GM18526 (cell line): Measurements from ENCODE around the gene RGMA.

Experiments
- POLR2A ChIP-seq: IDR thresholded peaks from 3 replicates; pipeline ENCODE4 v1.6.1; 2011; ENCODE audit not compliant: insufficient read length; ENCODE audit errors: extremely low read depth

Gene RGMA

DNA sequence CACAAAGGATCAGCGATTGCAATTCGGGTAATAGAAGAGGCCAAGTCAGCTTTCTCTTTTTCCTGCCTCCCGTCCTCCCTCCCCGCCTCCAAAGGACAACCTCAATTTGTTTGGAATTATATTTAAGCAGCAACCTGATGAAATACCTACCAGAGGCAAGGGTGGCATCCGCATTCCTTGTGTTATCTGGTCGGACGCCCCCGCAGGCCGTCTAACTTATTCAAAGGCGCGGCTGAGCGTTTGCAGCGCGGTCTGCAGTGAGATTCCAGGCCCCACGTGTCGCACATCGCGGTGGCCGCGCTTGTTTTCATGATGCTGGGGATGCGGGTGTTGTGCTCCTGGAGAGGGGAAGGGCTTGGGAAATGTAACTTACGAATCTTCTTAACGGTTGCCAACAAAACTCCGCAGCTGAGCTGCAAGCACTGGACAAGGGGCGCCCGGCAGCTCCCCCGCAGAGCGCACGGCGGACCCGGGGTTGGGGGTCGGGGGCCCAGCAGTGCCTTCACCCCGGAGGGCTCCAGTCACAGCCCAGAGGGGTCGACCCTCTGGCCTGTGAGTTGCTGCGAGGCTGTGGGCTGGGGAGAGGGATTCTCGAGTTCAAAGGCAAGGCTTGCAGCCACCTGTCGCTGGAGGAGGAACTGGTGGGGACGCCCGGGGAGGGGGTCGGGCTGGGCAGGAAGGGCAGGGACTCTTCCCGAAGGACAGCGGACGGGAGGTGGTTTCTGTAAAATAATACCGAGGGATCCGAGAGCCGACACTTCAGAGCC lies 20.5 kb upstream of the RGMA start:
- no peak for TF ChIP-seq POLR2A

DNA sequence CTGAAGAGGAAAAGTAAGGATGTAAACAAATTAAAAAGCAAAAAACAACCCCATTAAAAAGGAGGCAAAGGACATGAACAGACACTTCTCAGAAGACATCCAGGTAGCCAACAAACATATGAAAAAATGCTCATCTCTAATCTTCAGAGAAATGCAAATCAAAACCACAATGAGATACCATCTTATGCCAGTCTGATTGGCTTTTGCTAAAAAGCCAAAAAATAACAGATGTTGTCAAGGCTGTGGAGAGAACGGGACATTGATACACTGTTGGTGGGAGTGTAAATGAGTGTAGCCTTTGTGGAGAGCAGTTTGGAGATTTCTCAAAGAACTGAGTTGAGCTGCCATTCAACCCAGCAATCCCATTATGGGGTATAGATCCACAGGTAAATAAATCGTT lies 18.6 kb upstream of the RGMA start:
- no peak for TF ChIP-seq POLR2A

GRCh38 chr15:93105485-93105884 lies 16.5 kb upstream of the RGMA start:
- no peak for TF ChIP-seq POLR2A

DNA sequence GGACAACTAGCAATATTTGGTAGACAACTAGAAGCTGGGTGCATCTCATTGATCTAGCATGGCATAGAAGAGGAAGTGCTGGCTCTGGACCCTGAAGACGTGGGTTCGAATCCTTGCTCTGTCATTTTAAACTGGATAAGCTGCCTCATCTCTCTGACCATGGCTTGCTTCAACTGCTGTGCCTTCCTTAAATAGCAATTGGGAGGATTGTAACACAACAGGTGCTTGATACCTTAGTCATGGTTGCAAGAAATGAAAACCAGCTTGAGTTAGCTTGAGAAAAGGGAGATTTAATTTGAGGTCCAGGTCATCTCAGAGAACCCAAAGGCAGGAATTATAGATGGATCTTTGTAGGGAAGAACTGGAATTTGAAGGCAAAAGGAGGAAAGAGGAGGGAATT lies 14.8 kb upstream of the RGMA start:
- no peak for TF ChIP-seq POLR2A

DNA sequence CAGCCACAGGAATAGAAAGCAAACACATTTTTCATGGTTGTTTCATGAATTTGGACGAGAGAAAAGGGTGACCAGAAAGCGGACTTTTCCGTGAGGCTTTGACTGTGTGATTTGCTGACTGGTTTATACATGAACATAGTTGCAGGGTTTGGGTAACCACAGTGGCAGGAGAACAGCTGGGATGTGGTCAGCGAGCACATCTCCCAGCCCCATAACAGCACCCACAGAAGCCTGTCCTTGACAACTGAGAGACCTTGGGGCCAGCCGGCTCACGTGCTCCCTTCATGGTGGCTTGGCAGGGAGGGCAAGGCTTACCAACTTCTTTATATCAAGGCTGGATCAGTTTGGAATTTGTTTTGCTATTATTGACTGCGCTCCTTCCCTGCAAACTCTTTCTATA lies 13.2 kb upstream of the RGMA start:
- no peak for TF ChIP-seq POLR2A

GRCh38 chr15:93093765-93094164 lies 4.8 kb upstream of the RGMA start:
- no peak for TF ChIP-seq POLR2A

GRCh38 chr15:93091465-93091864 lies 2.5 kb upstream of the RGMA start:
- no peak for TF ChIP-seq POLR2A

GRCh38 chr15:93089727-93090305 lies 805 bp upstream of the RGMA start:
- TF ChIP-seq POLR2A, result no peak

DNA sequence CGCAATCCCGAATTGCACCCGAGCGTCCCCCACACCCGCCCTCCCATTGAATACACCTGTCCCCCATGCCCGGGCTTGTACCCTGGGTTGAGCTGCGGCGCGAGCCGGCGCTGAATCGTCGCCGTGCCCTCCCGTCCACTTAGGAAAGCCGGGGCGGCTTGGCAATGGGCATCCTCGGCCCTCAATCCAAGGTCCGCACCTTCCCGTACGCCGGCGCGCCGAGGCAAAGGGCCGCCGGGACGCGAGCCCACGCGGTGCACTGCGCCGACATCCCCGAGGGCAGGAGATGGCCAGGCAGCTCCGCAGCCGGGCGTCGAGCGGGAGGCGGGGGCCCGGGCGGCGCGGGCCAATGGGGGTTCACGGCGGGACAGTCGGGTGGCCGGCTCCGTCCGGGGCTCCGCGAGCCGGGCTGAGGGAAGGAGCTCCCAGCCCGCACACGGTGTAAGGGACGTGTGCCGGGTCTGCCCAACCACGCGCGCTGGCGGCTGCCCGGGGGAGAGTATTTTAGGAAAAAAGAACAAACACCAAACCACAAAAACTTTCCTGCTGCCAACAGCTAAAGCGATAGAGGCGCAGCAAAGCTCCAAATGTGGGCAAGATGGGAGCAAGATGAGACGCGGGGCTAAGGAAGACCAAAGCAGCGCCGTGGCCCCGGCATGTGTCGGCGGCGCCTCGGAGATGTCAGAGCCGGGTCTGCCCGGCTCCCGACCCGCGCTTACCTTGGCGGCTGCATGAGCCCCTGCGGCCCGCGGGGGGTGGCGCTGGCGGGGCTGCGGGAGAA lies 621 bp downstream of the RGMA start:
- no peak for TF ChIP-seq POLR2A

GRCh38 chr15:93087825-93088199 lies 1.2 kb downstream of the RGMA start:
- no peak for TF ChIP-seq POLR2A

DNA sequence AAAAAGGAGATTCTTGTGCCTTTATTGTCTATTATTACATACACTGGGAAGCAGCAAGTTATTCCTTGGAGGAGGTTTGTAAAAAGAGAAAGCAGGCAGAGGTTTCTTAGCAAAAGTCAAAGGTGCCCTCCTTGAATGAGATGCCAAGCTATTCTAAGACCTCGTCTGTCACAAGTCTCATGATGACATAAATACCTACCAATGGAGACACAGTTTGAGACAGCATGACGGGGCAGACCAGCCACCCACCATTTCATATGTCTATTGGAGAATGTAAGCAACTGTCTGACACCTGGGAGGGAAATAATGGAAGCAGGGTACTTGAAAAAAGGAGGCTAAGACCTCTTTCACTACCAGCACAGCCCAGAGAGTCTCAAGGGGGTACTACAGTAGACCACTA lies 2.2 kb downstream of the RGMA start:
- no peak for TF ChIP-seq POLR2A

GRCh38 chr15:93085692-93086091 lies 3.3 kb downstream of the RGMA start:
- TF ChIP-seq POLR2A, result no peak

GRCh38 chr15:93082861-93083260 lies 6.2 kb downstream of the RGMA start:
- no peak for TF ChIP-seq POLR2A

GRCh38 chr15:93081399-93081798 lies 7.6 kb downstream of the RGMA start:
- no peak for TF ChIP-seq POLR2A

DNA sequence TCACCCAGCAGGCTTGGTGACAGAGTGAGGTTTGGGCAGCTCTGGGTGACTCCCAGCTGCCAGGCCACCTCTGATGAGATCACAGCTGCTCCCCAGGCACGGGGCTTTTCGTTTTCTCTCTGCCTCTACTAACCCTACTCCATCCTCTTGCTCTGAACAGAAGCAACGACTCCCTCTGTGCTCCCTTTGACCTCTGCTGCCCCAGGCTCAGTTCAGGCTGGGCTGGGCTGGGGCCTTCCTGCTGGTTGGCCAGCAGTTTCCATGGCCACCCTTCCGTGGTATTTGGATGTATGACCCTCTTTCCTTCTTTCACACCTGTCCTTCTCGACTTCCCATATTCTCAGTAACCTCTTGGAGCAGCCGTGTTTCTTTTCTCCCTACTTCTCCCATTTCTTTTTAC lies 8.6 kb downstream of the RGMA start:
- no peak for TF ChIP-seq POLR2A

DNA sequence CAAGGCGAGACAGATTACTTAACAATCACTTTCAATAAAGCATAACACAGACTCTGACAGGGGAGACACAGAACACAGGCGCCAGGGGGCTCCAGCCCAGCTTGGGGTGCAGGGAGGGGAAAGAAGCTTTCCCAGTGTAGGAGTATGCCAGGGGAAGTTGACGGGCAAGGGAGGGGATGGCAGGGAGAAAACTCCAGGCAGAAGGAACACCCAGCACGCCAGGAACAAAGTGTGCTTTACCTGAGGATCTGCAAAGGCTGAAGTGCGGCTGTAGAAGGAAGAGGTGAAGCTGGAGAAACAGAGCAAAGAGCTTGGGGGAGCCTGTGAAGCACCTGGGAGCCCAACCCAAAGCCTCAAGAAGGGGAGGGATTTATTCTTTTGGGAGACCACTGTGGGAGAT lies 12.1 kb downstream of the RGMA start:
- TF ChIP-seq POLR2A, result no peak
